ENCODE measurements around the gene ZNF516.

Gene ZNF516

DNA sequence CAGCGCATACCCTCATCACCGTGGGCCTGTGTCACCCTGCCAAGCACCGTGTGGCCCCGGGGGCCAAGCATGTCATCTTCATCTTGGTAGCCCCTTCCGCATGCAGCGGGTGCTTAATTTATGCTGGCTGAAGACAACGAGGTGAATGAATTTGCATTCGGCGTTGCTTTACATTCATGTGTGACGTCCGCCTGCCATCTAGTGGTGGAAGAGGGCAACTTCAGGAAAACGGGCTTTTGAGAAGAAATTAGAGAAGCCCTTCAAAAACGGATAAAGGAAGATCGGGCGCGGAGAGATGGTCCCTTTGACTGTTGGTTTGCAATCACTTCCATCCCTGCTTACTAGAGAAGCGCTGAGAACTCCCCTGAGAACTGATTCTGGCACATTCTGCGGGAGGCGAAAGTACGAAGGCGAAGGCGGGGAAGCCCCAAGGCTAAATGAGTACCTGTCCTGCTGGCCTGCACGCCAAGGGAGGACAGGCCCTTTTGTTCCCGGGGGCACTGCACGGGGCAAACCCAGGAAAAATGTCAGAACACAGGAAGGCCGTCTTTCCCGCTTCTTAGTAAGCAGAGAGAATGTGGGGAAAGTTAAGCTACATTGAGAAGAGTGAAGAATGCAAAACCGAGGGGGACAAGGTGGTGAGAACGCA, 145.9 kb downstream of the ZNF516 start:
- TF ChIP-seq FOXP2 (optimal IDR thresholded peaks at IDR 0.05; ENCODE audit: borderline replicate concordance, extremely low read depth, extremely low read length, insufficient read depth) (no peak), SIN3A (IDR thresholded peaks at IDR 0.05; ENCODE audit: borderline replicate concordance, insufficient read depth, low read length) (no peak)
- TF ChIP-seq, protein P1, sequence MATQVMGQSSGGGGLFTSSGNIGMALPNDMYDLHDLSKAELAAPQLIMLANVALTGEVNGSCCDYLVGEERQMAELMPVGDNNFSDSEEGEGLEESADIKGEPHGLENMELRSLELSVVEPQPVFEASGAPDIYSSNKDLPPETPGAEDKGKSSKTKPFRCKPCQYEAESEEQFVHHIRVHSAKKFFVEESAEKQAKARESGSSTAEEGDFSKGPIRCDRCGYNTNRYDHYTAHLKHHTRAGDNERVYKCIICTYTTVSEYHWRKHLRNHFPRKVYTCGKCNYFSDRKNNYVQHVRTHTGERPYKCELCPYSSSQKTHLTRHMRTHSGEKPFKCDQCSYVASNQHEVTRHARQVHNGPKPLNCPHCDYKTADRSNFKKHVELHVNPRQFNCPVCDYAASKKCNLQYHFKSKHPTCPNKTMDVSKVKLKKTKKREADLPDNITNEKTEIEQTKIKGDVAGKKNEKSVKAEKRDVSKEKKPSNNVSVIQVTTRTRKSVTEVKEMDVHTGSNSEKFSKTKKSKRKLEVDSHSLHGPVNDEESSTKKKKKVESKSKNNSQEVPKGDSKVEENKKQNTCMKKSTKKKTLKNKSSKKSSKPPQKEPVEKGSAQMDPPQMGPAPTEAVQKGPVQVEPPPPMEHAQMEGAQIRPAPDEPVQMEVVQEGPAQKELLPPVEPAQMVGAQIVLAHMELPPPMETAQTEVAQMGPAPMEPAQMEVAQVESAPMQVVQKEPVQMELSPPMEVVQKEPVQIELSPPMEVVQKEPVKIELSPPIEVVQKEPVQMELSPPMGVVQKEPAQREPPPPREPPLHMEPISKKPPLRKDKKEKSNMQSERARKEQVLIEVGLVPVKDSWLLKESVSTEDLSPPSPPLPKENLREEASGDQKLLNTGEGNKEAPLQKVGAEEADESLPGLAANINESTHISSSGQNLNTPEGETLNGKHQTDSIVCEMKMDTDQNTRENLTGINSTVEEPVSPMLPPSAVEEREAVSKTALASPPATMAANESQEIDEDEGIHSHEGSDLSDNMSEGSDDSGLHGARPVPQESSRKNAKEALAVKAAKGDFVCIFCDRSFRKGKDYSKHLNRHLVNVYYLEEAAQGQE (IDR thresholded peaks at IDR 0.05; ENCODE audit: insufficient read depth in 1 of 2, low read depth in 2 of 2, low read length in 2 of 2): no peak

DNA sequence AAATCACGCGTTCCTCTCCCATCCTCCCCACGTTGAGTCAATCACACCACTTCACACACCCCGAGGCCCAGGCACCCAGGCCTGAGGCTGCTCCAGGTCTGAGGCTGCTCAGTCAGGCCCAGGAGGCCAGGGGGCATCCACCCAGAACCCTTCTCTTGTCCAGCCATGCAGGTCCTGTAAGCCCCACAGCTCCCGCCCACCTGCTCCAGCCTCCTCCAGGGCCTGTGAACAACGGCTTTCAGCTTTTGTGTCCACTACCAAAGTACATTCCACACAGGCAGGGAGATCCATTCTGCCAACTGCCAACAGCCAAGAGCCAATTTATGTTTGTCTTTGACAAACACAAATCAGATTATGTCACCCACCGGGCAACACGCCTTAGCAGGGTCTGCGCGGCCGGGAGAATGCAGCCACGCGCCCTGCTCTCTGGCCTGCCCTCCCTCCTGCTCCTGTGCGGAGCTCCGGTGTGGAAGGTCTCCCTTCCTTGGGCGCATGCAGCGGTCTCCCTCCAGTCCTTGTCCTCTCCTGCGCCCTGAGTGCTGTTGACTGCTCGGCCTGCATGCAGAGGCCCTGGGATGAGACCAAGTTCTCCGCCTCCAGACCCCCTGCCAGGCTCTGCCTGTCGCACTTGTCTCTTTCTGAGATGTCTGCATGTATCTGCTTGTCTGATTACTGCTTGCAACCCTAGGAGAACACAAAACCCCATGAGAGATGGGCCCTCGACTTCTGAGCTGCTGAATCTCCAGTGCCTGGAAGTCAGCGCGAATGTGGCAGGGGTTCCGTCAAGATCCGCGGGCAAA, 146.6 kb downstream of the ZNF516 start:
- no peak for TF ChIP-seq SIN3A (IDR thresholded peaks at IDR 0.05; ENCODE audit: borderline replicate concordance, insufficient read depth, low read length)

DNA sequence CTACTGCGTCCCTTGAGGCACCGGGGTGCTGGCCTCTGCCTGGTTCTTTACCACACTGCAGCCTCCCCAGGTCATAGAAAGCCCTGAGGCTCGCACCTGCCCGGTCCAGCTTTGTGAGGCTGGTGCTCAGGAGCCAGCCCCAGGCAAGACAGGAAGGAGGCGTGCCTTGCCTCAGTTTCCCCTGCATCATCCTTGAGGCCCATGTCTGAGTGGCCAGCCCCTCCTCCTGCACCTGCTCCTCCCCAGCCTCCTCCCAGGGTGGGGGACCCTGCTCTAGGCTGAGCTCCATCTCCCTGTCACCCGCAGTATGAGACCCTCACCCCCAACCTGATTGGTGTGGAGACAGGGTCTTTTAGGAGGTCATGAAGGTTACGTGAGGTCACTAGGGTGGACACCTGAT, 147.7 kb downstream of the ZNF516 start:
- TF ChIP-seq TAF1 (IDR thresholded peaks at IDR 0.05; ENCODE audit: borderline replicate concordance, insufficient read depth, low read length): no peak
- TF ChIP-seq SIN3A (IDR thresholded peaks at IDR 0.05; ENCODE audit: borderline replicate concordance, insufficient read depth, low read length): no peak
- TF ChIP-seq, protein P1 (IDR thresholded peaks at IDR 0.05; ENCODE audit: insufficient read depth in 1 of 2, low read depth in 2 of 2, low read length in 2 of 2): no peak
- TF ChIP-seq FOXP2 (optimal IDR thresholded peaks at IDR 0.05; ENCODE audit: borderline replicate concordance, extremely low read depth, extremely low read length, insufficient read depth): no peak
- TF ChIP-seq POLR2AphosphoS5 (IDR thresholded peaks at IDR 0.05; ENCODE audit: low read depth, low read length): no peak

DNA sequence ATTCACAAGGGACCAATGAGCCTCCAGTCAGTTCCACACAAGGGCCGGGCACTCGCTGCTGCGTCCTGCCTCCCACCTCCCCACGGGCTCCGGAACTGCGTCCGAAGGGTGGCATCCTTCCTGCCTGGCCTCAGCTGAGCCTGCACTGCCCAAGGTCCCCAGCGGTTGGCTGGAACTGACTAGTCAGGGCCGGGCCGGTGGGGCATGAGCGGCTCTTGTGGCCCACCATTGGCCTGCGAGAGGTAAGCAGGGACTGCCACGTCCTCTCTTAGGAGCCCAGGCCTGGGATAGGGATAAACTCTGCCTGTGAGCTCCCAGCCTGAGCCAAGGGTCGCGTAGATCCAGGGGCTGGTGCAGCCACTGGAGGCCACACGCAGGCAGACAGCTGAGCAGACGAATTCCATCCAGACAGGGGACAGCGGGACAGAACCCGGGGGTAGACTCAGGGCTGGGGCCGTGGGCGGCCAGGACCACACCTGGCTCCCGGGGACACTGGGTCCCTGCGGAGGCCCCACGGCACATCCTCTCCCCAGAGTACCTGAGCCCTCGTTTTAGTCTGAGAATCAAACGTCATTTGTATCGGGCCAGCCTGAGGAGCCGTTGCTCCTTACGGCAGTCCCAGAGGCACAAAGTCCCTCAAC, 148.4 kb downstream of the ZNF516 start:
- TF ChIP-seq POLR2AphosphoS5 (IDR thresholded peaks at IDR 0.05; ENCODE audit: low read depth, low read length): no peak
- TF ChIP-seq FOXP2 (optimal IDR thresholded peaks at IDR 0.05; ENCODE audit: borderline replicate concordance, extremely low read depth, extremely low read length, insufficient read depth): no peak
- no peak for TF ChIP-seq TAF1 (IDR thresholded peaks at IDR 0.05; ENCODE audit: borderline replicate concordance, insufficient read depth, low read length)
- TF ChIP-seq, protein P1 (IDR thresholded peaks at IDR 0.05; ENCODE audit: insufficient read depth in 1 of 2, low read depth in 2 of 2, low read length in 2 of 2): no peak
- TF ChIP-seq SIN3A (IDR thresholded peaks at IDR 0.05; ENCODE audit: borderline replicate concordance, insufficient read depth, low read length): no peak

DNA sequence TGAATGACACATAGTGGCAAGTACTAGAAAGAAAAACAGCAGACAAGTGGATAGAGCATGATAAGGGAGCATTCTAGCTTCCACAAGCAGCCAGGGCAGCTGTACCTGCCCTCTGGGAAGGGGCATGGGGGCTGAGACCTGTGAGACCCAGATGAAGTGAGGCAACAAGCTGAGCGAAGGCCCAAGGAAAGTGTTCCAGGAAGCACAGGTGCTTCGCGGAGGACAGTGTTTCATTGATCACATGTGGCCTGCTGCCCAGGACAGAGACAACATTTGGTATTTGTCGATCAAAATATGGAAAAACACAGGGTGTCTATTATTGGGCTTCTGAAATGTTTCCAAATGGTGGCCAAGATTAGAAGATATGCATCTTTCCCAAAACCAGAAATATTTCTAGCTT, 149.1 kb downstream of the ZNF516 start:
- TF ChIP-seq, protein P1 (IDR thresholded peaks at IDR 0.05; ENCODE audit: insufficient read depth in 1 of 2, low read depth in 2 of 2, low read length in 2 of 2): no peak
- TF ChIP-seq POLR2AphosphoS5 (IDR thresholded peaks at IDR 0.05; ENCODE audit: low read depth, low read length) (no peak), SIN3A (IDR thresholded peaks at IDR 0.05; ENCODE audit: borderline replicate concordance, insufficient read depth, low read length) (no peak), FOXP2 (optimal IDR thresholded peaks at IDR 0.05; ENCODE audit: borderline replicate concordance, extremely low read depth, extremely low read length, insufficient read depth) (no peak), TAF1 (IDR thresholded peaks at IDR 0.05; ENCODE audit: borderline replicate concordance, insufficient read depth, low read length) (no peak)
